CD8-positive, alpha-beta memory T cell (primary cell): ENCODE measurements around the gene HIBCH. TPM values are rescaled to one million over a fixed set of nuclear protein-coding genes. Genes with fewer than 3 reads are reported as not detected.
A peak's percentile ranks its signal among the peaks of the same experiment; 100 is the strongest.
"Not testable (repeated sequence)": the region's sequence is repeated elsewhere in the genome, so short reads cannot be mapped to it uniquely, and the experiment has no call there.

Source experiments
- CTCF ChIA-PET: fragments of 350-600 bp; sonication (Branson Sonifier 250); formaldehyde crosslinking; loops from one replicate; lab custom pipeline; 2021; ENCODE audit warnings: antibody characterized with exemption; lab: Charles Lee
- POLR2A ChIA-PET: fragments of 350-600 bp; sonication (Branson Sonifier 250); formaldehyde crosslinking; loops from one replicate; lab custom pipeline; 2021; ENCODE audit warnings: antibody characterized with exemption; lab: Charles Lee
- DNase-seq, 5 donors: peaks; one replicate each; pipeline versions ENCODE4 v3.0.0 to v3.0.0-alpha.2; 2020 to 2022; ENCODE audit warnings: mixed read lengths in 1 of 5
- H3K27ac ChIP-seq: one replicate; pipeline ENCODE4 v1.7.0; 2013; ENCODE audit warnings: low read depth, mild to moderate bottlenecking, low read length, moderate library complexity
- H3K27me3 ChIP-seq: 2 replicates; pipeline ENCODE4 v1.7.0; 2013; ENCODE audit warnings: low read length, mild to moderate bottlenecking; ENCODE audit not compliant: insufficient read depth, poor library complexity, severe bottlenecking
- H3K36me3 ChIP-seq: 2 replicates; pipeline ENCODE4 v1.7.0; 2013; ENCODE audit warnings: mild to moderate bottlenecking, low read length, moderate library complexity; ENCODE audit not compliant: insufficient read depth
- H3K4me1 ChIP-seq: 2 replicates; pipeline ENCODE4 v1.7.0; 2013; ENCODE audit warnings: mild to moderate bottlenecking, low read length, moderate library complexity; ENCODE audit not compliant: insufficient read depth
- H3K4me3 ChIP-seq: 2 replicates; pipeline ENCODE4 v1.7.0; 2013; ENCODE audit warnings: mild to moderate bottlenecking, low read length
- H3K9me3 ChIP-seq: 2 replicates; pipeline ENCODE4 v1.7.0; 2013; ENCODE audit warnings: mild to moderate bottlenecking, low read length
- H3K27ac Mint-ChIP-seq, 8 donors: one replicate each; pipeline ENCODE4 v1.8.0; 2020 to 2021; ENCODE audit warnings: mixed read lengths in 8 of 8, mild to moderate bottlenecking in 6 of 8, inconsistent platforms in 3 of 8, moderate library complexity in 3 of 8
- H3K27me3 Mint-ChIP-seq, 2 donors: one replicate each; pipeline ENCODE4 v1.8.0; 2020 to 2021; ENCODE audit warnings: mixed read lengths in 2 of 2, mild to moderate bottlenecking in 1 of 2, moderate library complexity in 1 of 2
- H3K36me3 Mint-ChIP-seq, 3 donors: one replicate each; pipeline ENCODE4 v1.8.0; 2020 to 2021; ENCODE audit warnings: mixed read lengths in 3 of 3, inconsistent platforms in 1 of 3, mild to moderate bottlenecking in 1 of 3
- H3K4me1 Mint-ChIP-seq, 3 donors: one replicate each; pipeline ENCODE4 v1.8.0; 2020 to 2021; ENCODE audit warnings: mixed read lengths in 3 of 3, inconsistent platforms in 1 of 3, mild to moderate bottlenecking in 1 of 3
- H3K4me3 Mint-ChIP-seq, 7 donors: one replicate each; pipeline ENCODE4 v1.8.0; 2020 to 2021; ENCODE audit warnings: mixed read lengths in 7 of 7, mild to moderate bottlenecking in 6 of 7, moderate library complexity in 4 of 7, inconsistent platforms in 2 of 7
- H3K9me3 Mint-ChIP-seq, 5 donors: one replicate each; pipeline ENCODE4 v1.8.0; 2020 to 2022; ENCODE audit warnings: mixed read lengths in 5 of 5, mild to moderate bottlenecking in 3 of 5, moderate library complexity in 2 of 5, inconsistent platforms in 1 of 5
- polyA plus RNA-seq: library from polyadenylated mRNA; unstranded; fragments of 300-500 nt; fragmentation: Illumina TruSeq; gene quantifications from one replicate; pipeline ENCODE4 v1.2.3, GENCODE V29; 2021
- total RNA-seq, 2 experiments: library from RNA; stranded (reverse); gene quantifications; one replicate each; pipeline ENCODE4 v1.2.3, GENCODE V29; 2021

HIBCH gene
- total and polyA plus RNA-seq, 3 experiments from 2014 or later: 20.3 to 32.2 (median 30.8) TPM

DNA sequence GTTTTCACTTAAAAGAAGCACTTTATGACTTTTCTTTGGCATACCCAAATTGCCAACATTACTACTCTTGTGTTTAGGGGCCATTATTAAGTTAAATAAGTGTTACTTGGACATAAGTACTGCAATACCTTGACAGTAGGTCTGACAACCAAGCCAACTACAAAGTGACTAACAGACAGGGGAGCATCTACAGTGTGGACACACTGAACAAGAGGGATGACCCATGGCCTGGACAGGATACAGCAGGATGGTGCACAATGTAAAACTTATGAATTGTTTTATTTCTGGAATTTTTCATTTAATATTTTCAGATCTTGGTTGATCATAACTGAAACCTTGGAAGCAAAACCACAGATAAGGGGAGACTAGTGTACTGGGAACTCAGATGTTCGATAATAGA, 19.8 kb upstream of the HIBCH start:
- CTCF ChIA-PET: no interaction called here
- Histone ChIP-seq H3K27ac (no peak overlapping the region), H3K9me3 (no peaks in the 10 kb centered on the region), H3K4me1 (peaks cover 6% of the 10 kb centered on the region), H3K27me3 (no peaks in the 10 kb centered on the region), H3K36me3 (no peaks in the 10 kb centered on the region), H3K4me3 (no peak overlapping the region)
- H3K27ac Mint-ChIP-seq: peak overlapping the region in 1 of 8 donors; percentile 32
- POLR2A ChIA-PET: no interaction called here
- H3K4me1 Mint-ChIP-seq: peaks cover 8 to 16% (median 15%) of the 10 kb centered on the region in 3 donors
- DNase-seq: no peak
- H3K4me3 Mint-ChIP-seq: no peak overlapping the region
- H3K36me3 Mint-ChIP-seq: peaks cover 0 to 3% (median 0%) of the 10 kb centered on the region in 3 donors
- H3K27me3 Mint-ChIP-seq: no peaks in the 10 kb centered on the region
- no peaks in the 10 kb centered on the region for H3K9me3 Mint-ChIP-seq

DNA sequence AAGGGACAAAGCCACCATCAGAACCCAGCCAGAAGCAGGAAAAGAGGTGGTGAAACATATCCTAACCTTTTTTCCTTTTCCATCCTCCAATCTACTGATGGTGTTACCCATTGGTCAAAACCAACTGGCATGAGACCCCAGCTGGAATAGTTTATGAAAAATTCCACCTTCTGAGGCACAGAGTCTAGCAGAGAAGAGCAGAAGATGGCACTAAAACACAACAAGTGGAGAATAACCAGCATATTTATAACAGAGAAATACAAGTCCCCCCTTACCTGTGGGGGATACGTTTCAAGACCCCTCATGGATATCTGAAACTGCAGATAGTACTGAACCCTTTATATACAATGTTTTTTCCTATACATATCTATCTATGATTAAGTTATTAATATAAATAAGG, 18.8 kb upstream of the HIBCH start:
- Histone ChIP-seq H3K36me3 (no peaks in the 10 kb centered on the region), H3K9me3 (no peaks in the 10 kb centered on the region), H3K4me1 (peaks cover 3% of the 10 kb centered on the region), H3K4me3 (no peak overlapping the region), H3K27me3 (no peaks in the 10 kb centered on the region), H3K27ac (no peak overlapping the region)
- H3K36me3 Mint-ChIP-seq: peaks cover 0 to 3% (median 0%) of the 10 kb centered on the region in 3 donors
- peak overlapping the region in 1 of 7 donors; percentile 12 for H3K4me3 Mint-ChIP-seq
- H3K9me3 Mint-ChIP-seq: no peaks in the 10 kb centered on the region
- POLR2A ChIA-PET: no interaction called here
- CTCF ChIA-PET: no interaction called here
- peaks cover 4 to 12% (median 12%) of the 10 kb centered on the region in 3 donors for H3K4me1 Mint-ChIP-seq
- no peaks in the 10 kb centered on the region for H3K27me3 Mint-ChIP-seq
- H3K27ac Mint-ChIP-seq: no peak overlapping the region
- DNase-seq: no peak

DNA sequence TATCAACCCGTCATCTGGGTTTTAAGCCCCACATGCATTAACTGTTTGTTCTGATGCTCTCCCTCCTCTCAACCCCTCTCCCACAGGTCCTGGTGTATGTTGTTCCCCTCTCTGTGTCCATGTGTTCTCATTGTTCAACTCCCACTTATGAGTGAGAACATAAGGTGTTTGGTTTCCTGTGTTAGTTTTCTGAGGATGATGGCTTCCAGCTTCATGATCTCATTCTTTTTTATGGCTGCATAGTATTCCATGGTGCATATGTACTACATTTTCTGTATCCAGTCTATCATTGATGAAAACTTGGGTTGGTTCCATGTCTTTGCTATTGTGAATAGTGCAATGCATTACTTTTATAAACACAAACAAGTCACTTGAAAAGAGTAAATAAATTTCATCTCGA, 16.8 kb upstream of the HIBCH start:
- H3K36me3 ChIP-seq: no peaks in the 10 kb centered on the region
- no peak overlapping the region for H3K4me3 Mint-ChIP-seq
- peaks cover 0 to 3% of the 10 kb centered on the region in 2 donors for H3K27me3 Mint-ChIP-seq
- no peak overlapping the region for H3K4me3 ChIP-seq
- H3K4me1 Mint-ChIP-seq: no peaks in the 10 kb centered on the region
- no peak overlapping the region for H3K27ac ChIP-seq
- no peak overlapping the region for H3K27ac Mint-ChIP-seq
- H3K9me3 ChIP-seq: no peaks in the 10 kb centered on the region
- H3K36me3 Mint-ChIP-seq: no peaks in the 10 kb centered on the region
- ChIA-PET CTCF (no interaction called here), POLR2A (no interaction called here)
- H3K9me3 Mint-ChIP-seq: no peaks in the 10 kb centered on the region
- no peaks in the 10 kb centered on the region for H3K27me3 ChIP-seq
- no peak for DNase-seq
- H3K4me1 ChIP-seq: no peaks in the 10 kb centered on the region

DNA sequence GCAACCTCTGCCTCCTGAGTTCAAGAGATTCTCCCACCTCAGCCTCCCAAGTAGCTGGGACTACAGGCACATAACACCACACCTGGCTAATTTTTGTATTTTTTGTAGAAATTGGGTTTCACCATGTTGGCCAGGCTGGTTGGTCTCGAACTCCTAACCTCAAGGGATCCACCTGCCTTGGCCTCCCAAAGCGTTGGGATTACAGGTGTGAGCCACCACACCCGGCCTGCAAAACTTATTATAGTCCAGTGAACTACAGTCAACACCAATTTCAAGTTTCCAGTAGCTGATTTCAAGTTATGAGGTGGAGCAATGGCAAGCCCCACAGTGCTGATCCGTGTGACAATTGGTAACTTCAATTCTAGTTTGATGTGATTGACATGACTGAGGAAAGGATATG, 16.0 kb upstream of the HIBCH start:
- DNase-seq, H3K9me3 Mint-ChIP-seq, H3K36me3 Mint-ChIP-seq, CTCF ChIA-PET, H3K4me1 ChIP-seq, H3K9me3 ChIP-seq, H3K36me3 ChIP-seq, H3K27ac Mint-ChIP-seq, H3K27me3 Mint-ChIP-seq, H3K4me3 Mint-ChIP-seq, H3K27ac ChIP-seq, POLR2A ChIA-PET, H3K4me1 Mint-ChIP-seq, H3K27me3 ChIP-seq, H3K4me3 ChIP-seq: not testable (repeated sequence)

DNA sequence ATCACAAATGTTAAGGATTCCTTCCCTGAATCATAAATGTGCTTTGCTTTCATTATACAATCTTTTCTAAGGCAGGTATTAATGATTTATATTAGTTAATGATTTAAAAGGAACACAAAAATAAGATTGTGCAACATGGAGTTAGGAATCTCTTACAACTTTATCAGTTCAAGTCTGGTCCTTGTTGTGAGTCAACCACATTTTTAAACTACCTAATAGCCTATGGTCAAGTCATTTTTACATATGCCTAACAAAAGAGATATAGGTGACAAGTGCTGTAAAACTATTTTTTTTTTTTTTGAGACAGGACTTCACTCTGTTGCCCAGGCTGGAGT, 15.6 kb upstream of the HIBCH start:
- no peaks in the 10 kb centered on the region for H3K27me3 ChIP-seq
- DNase-seq: no peak
- ChIA-PET POLR2A (no interaction called here), CTCF (no interaction called here)
- H3K27ac ChIP-seq: no peak overlapping the region
- Mint-ChIP-seq H3K4me1 (no peaks in the 10 kb centered on the region), H3K27me3 (peaks cover 3 to 9% of the 10 kb centered on the region in 2 donors), H3K36me3 (no peaks in the 10 kb centered on the region), H3K27ac (no peak overlapping the region), H3K4me3 (no peak overlapping the region), H3K9me3 (no peaks in the 10 kb centered on the region)
- no peaks in the 10 kb centered on the region for H3K4me1 ChIP-seq
- no peak overlapping the region for H3K4me3 ChIP-seq
- no peaks in the 10 kb centered on the region for H3K36me3 ChIP-seq
- no peaks in the 10 kb centered on the region for H3K9me3 ChIP-seq

DNA sequence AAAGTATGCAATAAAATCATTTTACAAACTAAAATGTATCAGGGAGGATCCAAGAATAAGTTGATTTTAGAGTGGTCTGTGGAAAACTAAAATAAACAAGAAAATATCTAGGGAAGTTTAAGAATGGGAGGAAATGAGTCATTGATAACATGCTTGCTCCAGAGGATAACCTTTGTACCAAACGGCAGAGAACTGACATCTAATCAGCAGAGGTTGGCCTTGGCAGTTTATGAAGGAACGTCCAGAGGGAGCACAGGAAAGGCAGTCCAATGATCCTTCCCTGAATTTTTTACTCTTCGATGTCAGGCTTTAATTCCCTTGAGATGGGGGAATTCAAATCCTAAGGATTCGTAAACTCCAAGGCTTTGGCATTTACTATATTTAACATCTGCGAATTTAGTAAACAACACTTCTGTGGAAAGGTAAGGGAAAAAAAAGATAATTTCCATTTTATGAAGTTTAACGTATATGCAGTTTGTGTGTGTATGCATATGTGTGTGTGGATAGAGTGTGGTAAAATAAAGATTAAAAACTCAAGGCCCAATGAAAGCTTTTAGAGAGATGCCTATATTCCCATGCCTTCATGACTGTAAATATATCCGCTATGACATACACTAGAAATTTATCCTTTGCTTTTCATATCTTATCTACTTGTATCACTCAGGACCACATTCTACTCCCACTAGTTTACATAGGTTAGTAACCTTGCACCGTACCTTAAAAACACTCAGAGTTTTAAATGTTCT, 15.0 kb upstream of the HIBCH start:
- no peaks in the 10 kb centered on the region for H3K36me3 ChIP-seq
- Mint-ChIP-seq H3K4me1 (no peaks in the 10 kb centered on the region), H3K27me3 (peaks cover 4 to 15% of the 10 kb centered on the region in 2 donors), H3K9me3 (no peaks in the 10 kb centered on the region), H3K4me3 (no peak overlapping the region), H3K36me3 (no peaks in the 10 kb centered on the region), H3K27ac (no peak overlapping the region)
- H3K4me1 ChIP-seq: no peaks in the 10 kb centered on the region
- no peaks in the 10 kb centered on the region for H3K9me3 ChIP-seq
- H3K27ac ChIP-seq: peak overlapping the region; percentile 2
- ChIA-PET CTCF (no interaction called here), POLR2A (no interaction called here)
- no peak overlapping the region for H3K4me3 ChIP-seq
- no peak for DNase-seq
- H3K27me3 ChIP-seq: no peaks in the 10 kb centered on the region

DNA sequence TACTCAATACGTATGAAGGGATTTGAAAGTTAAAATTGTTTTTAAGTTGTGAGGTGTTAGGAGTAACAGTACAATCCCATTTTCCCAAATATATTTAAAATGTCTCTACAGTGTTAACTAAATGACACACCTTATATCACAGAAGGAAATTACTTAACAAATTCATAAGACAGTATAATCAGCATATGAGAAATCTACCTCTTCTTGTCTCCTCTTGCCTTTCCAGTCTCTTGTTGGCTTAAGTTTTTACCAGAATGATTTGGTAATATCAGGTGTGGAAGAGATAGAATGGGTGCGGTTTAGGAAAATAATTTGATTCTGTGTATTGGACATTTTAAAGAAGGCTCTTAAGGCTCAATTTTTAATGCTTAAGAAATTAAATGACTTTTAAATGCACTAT, 14.3 kb upstream of the HIBCH start:
- H3K4me3 Mint-ChIP-seq: no peak overlapping the region
- no peaks in the 10 kb centered on the region for H3K9me3 ChIP-seq
- no peak overlapping the region for H3K4me3 ChIP-seq
- no peaks in the 10 kb centered on the region for H3K4me1 Mint-ChIP-seq
- no peaks in the 10 kb centered on the region for H3K27me3 ChIP-seq
- no peaks in the 10 kb centered on the region for H3K4me1 ChIP-seq
- no peak overlapping the region for H3K27ac ChIP-seq
- no peaks in the 10 kb centered on the region for H3K36me3 ChIP-seq
- ChIA-PET CTCF (interaction anchor here (1.3 kb wide), 1 partner anchor 15 kb away, joined by 3 read pairs; no protein-coding TSS in a partner anchor), POLR2A (no interaction called here)
- H3K36me3 Mint-ChIP-seq: no peaks in the 10 kb centered on the region
- H3K27me3 Mint-ChIP-seq: peaks cover 5 to 20% of the 10 kb centered on the region in 2 donors
- H3K9me3 Mint-ChIP-seq: no peaks in the 10 kb centered on the region
- no peak overlapping the region for H3K27ac Mint-ChIP-seq
- no peak for DNase-seq

DNA sequence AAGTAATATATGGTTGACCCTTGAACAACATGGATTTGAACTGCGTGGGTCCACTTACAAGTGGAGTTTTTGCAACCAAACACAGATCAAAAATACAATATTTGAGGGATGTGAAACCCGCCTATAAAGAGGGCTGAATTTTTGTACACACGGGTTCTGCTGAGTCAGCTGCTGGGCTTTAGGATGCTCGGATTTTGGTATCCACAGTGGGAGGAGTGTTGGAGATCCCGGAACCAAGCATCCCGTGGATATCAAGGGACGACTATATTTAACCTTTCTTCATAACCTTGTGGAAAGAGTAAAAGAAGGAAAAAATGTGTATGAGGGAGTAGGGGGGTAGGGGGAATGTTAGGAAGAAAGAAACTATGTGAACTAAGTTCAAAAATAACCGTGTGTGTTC, 13.8 kb upstream of the HIBCH start:
- CTCF ChIA-PET: interaction anchor here (1.3 kb wide), 1 partner anchor 14 kb away, joined by 3 read pairs; no protein-coding TSS in a partner anchor
- POLR2A ChIA-PET: no interaction called here

More for the DNA sequence above, 13.8 kb upstream of the HIBCH start:
- DNase-seq: no peak
- H3K4me3 Mint-ChIP-seq: no peak overlapping the region
- H3K27ac Mint-ChIP-seq: peak overlapping the region in 1 of 8 donors; percentile 19
- H3K4me1 Mint-ChIP-seq: no peaks in the 10 kb centered on the region
- Histone ChIP-seq H3K27ac (no peak overlapping the region), H3K4me1 (no peaks in the 10 kb centered on the region), H3K4me3 (no peak overlapping the region), H3K9me3 (no peaks in the 10 kb centered on the region), H3K36me3 (no peaks in the 10 kb centered on the region), H3K27me3 (no peaks in the 10 kb centered on the region)
- no peaks in the 10 kb centered on the region for H3K9me3 Mint-ChIP-seq
- H3K27me3 Mint-ChIP-seq: peaks cover 6 to 25% of the 10 kb centered on the region in 2 donors
- no peaks in the 10 kb centered on the region for H3K36me3 Mint-ChIP-seq
